Smooth muscle cell (in vitro differentiated cells): ENCODE measurements around the gene NAA10. TPM values are rescaled to one million over a fixed set of nuclear protein-coding genes. Genes with fewer than 3 reads are reported as not detected.

Source experiments
- DNase-seq: peaks from one replicate; lab custom pipeline; 2025; ENCODE audit not compliant: unreplicated experiment; lab: John Stamatoyannopoulos, UW
- H2AFZ ChIP-seq: fragments of 200-600 bp; sonication (generic); 2 replicates; pipeline ENCODE4 v1.6.0; 2016; ENCODE audit warnings: antibody characterized with exemption, low read depth, mild to moderate bottlenecking
- H3F3A ChIP-seq: fragments of 200-600 bp; sonication (generic); 2 replicates; pipeline ENCODE4 v1.6.0; 2017; ENCODE audit warnings: antibody characterized with exemption, low read depth
- H3K27ac ChIP-seq: fragments of 200-600 bp; sonication (generic); 2 replicates; pipeline ENCODE4 v1.5.1; 2016; ENCODE audit warnings: low read depth, mild to moderate bottlenecking
- H3K27me3 ChIP-seq: fragments of 200-600 bp; sonication (generic); 2 replicates; pipeline ENCODE4 v1.6.1; 2016; ENCODE audit warnings: low read depth, mild to moderate bottlenecking
- H3K36me3 ChIP-seq: fragments of 200-600 bp; sonication (generic); 2 replicates; pipeline ENCODE4 v1.5.1; 2016; ENCODE audit warnings: low read depth
- H3K4me1 ChIP-seq: fragments of 200-600 bp; sonication (generic); 2 replicates; pipeline ENCODE4 v1.5.1; 2016; ENCODE audit warnings: low read depth
- H3K4me2 ChIP-seq: fragments of 200-600 bp; sonication (generic); 2 replicates; pipeline ENCODE4 v1.6.0; 2016; ENCODE audit warnings: mild to moderate bottlenecking
- H3K4me3 ChIP-seq: fragments of 200-600 bp; sonication (generic); 2 replicates; pipeline ENCODE4 v1.5.1; 2016; ENCODE audit warnings: mild to moderate bottlenecking
- H3K79me2 ChIP-seq: fragments of 200-600 bp; sonication (generic); 2 replicates; pipeline ENCODE4 v1.6.0; 2016; ENCODE audit warnings: low read depth, mild to moderate bottlenecking
- H3K9ac ChIP-seq: fragments of 200-600 bp; sonication (generic); 2 replicates; pipeline ENCODE4 v1.6.0; 2016; ENCODE audit warnings: low read depth
- H3K9me3 ChIP-seq: fragments of 200-600 bp; sonication (generic); replicated peaks from 2 replicates; pipeline ENCODE4 v1.5.1; 2016; ENCODE audit warnings: low read depth
- H4K20me1 ChIP-seq: fragments of 200-600 bp; sonication (generic); 2 replicates; pipeline ENCODE4 v1.6.0; 2016; ENCODE audit warnings: low read depth
- CTCF ChIP-seq: fragments of 200-600 bp; sonication (generic); IDR thresholded peaks from 2 replicates; pipeline ENCODE4 v1.5.1; 2017; ENCODE audit warnings: borderline replicate concordance, mild to moderate bottlenecking, antibody characterized with exemption; ENCODE audit not compliant: insufficient read depth, poor library complexity, severe bottlenecking
- WGBS: methylation state at CpG from one replicate; pipeline ENCODE4 v1.1.7; 2016; ENCODE audit warnings: low lambda C conversion rate; 5-methylcytosine and 5-hydroxymethylcytosine counted together
- polyA plus RNA-seq: library from polyadenylated mRNA; unstranded; fragments of >200 nt; fragmentation: Nextera tagmentation; extraction: Ambion mirVana; gene quantifications from 2 replicates; pipeline ENCODE4 v1.2.1, GENCODE V29; 2016
- total RNA-seq: library from RNA; depleted of rRNA; stranded (reverse); fragments of >200 nt; gene quantifications from 2 replicates; pipeline ENCODE4 v1.2.3, GENCODE V29; 2014

NAA10 gene
- total and polyA plus RNA-seq, 2 experiments from 2014 or later = 81.2 to 124 TPM

- 37% methylated on average over 4 of the region's 4 CpGs for WGBS
These were observed 8.3 kb downstream of the NAA10 start for GRCh38 chrX:153926552-153926857.

GRCh38 chrX:153925739-153926551 lies 8.9 kb downstream of the NAA10 start, which contains the start of gene ARHGAP4:
ARHGAP4 (minus strand) TSS chrX:153926264; CDS start chrX:153926202, 62 bp downstream.
- Histone ChIP-seq H2AFZ (no peak within 1 kb of the TSS), H3K27ac (peak within 1 kb of the TSS; percentile 49), H3K79me2 (no peaks in the 10 kb centered on the region), H4K20me1 (no peaks in the 10 kb centered on the region), H3K4me3 (peak within 1 kb of the TSS; percentile 20), H3F3A (no peaks in the 10 kb centered on the region), H3K4me2 (peak within 1 kb of the TSS; percentile 87), H3K9me3 (no peaks in the 10 kb centered on the region), H3K4me1 (no peaks in the 10 kb centered on the region), H3K9ac (no peak within 1 kb of the TSS), H3K27me3 (no peaks in the 10 kb centered on the region), H3K36me3 (no peaks in the 10 kb centered on the region)
- DNase-seq = no peak
- WGBS = 40% methylated on average over 25 of the region's 59 CpGs
- TF ChIP-seq CTCF = no peak

More at GRCh38 chrX:153926552-153926857, 8.3 kb downstream of the NAA10 start:
- peak overlapping the region; percentile 49 for H3K27ac ChIP-seq
- H3K9ac ChIP-seq = no peak overlapping the region
- no peaks in the 10 kb centered on the region for H3K27me3 ChIP-seq
- TF ChIP-seq CTCF = no peak
- no peaks in the 10 kb centered on the region for H3K79me2 ChIP-seq
- H3K4me1 ChIP-seq = no peaks in the 10 kb centered on the region
- no peak overlapping the region for H3K4me3 ChIP-seq
- no peaks in the 10 kb centered on the region for H3K36me3 ChIP-seq
- no peaks in the 10 kb centered on the region for H4K20me1 ChIP-seq
- H3K4me2 ChIP-seq = peak overlapping the region; percentile 87
- H3K9me3 ChIP-seq = no peaks in the 10 kb centered on the region
- no peaks in the 10 kb centered on the region for H3F3A ChIP-seq
- no peak overlapping the region for H2AFZ ChIP-seq
- no peak for DNase-seq

GRCh38 chrX:153925387-153925738 lies 9.5 kb downstream of the NAA10 start:
- 86% methylated on average over 4 of the region's 4 CpGs for WGBS
- Histone ChIP-seq H3K9me3 (no peaks in the 10 kb centered on the region), H3K4me3 (peak overlapping the region; percentile 20), H3K4me2 (peak overlapping the region; percentile 87), H3K9ac (no peak overlapping the region), H3F3A (no peaks in the 10 kb centered on the region), H2AFZ (no peak overlapping the region), H3K79me2 (no peaks in the 10 kb centered on the region), H3K4me1 (no peaks in the 10 kb centered on the region), H4K20me1 (no peaks in the 10 kb centered on the region), H3K36me3 (no peaks in the 10 kb centered on the region), H3K27ac (no peak overlapping the region), H3K27me3 (no peaks in the 10 kb centered on the region)
- no peak for TF ChIP-seq CTCF
- DNase-seq = no peak
